Neuronal stem cell (in vitro differentiated cells): ENCODE data around the gene OLFML1.

Experiments
- DNase-seq: peaks from one replicate; pipeline ENCODE4 v3.0.0-alpha.2; 2013; ENCODE audit warnings: low spot score
- H2AFZ ChIP-seq: one replicate; pipeline ENCODE4 v1.6.1; 2013; ENCODE audit warnings: mild to moderate bottlenecking, low read length, inconsistent platforms
- H2AK5ac ChIP-seq: 2 replicates; pipeline ENCODE4 v1.6.1; 2013; ENCODE audit warnings: low read depth, mild to moderate bottlenecking, inconsistent platforms, low read length, moderate library complexity, mixed read lengths
- H2BK120ac ChIP-seq: 2 replicates; pipeline ENCODE4 v1.6.1; 2013; ENCODE audit warnings: low read depth, mild to moderate bottlenecking, inconsistent platforms, low read length, moderate library complexity, mixed read lengths
- H2BK12ac ChIP-seq: one replicate; pipeline ENCODE4 v1.6.1; 2013; ENCODE audit warnings: low read length, inconsistent platforms
- H2BK15ac ChIP-seq: 2 replicates; pipeline ENCODE4 v1.6.1; 2013; ENCODE audit warnings: mild to moderate bottlenecking, low read length, inconsistent platforms, mixed read lengths
- H2BK5ac ChIP-seq: one replicate; pipeline ENCODE4 v1.6.1; 2013; ENCODE audit warnings: inconsistent platforms, mild to moderate bottlenecking, low read length, moderate library complexity
- H3K14ac ChIP-seq: one replicate; pipeline ENCODE4 v1.6.1; 2013; ENCODE audit warnings: low read length, inconsistent platforms
- H3K18ac ChIP-seq: 2 replicates; pipeline ENCODE4 v1.6.1; 2013; ENCODE audit warnings: low read length, inconsistent platforms
- H3K23ac ChIP-seq: 2 replicates; pipeline ENCODE4 v1.6.1; 2013; ENCODE audit warnings: low read depth, mild to moderate bottlenecking, mixed read lengths, low read length, inconsistent platforms; ENCODE audit not compliant: poor library complexity
- H3K27ac ChIP-seq: replicated peaks from 3 replicates; pipeline ENCODE4 v1.5.1; 2013; ENCODE audit warnings: low read length, inconsistent platforms
- H3K27me3 ChIP-seq, 3 experiments: 2 replicates each; pipeline ENCODE4 v1.6.1; 2013; ENCODE audit warnings: low read length in 3 of 3, mild to moderate bottlenecking in 2 of 3, inconsistent platforms in 1 of 3, low read depth in 1 of 3, mixed read lengths in 1 of 3, moderate library complexity in 1 of 3; ENCODE audit not compliant: control insufficient read depth in 3 of 3, insufficient read depth in 3 of 3
- H3K36me3 ChIP-seq, 2 donors: replicated peaks in 1 of 2; 2 replicates each; pipeline ENCODE4 v1.6.1; 2013; ENCODE audit warnings: low read length in 2 of 2; ENCODE audit not compliant: control insufficient read depth in 2 of 2, insufficient read depth in 2 of 2
- H3K4ac ChIP-seq: 2 replicates; pipeline ENCODE4 v1.6.1; 2013; ENCODE audit warnings: inconsistent platforms, mild to moderate bottlenecking, low read length, moderate library complexity
- H3K4me1 ChIP-seq, 2 donors: 1 replicate in 1 of 2; 2 replicates in 1 of 2; pipeline ENCODE4 v1.6.1; 2013; ENCODE audit warnings: low read length in 2 of 2, low read depth in 1 of 2; ENCODE audit not compliant: control insufficient read depth in 2 of 2, insufficient read depth in 1 of 2
- H3K4me2 ChIP-seq: one replicate; pipeline ENCODE4 v1.6.1; 2013; ENCODE audit warnings: mild to moderate bottlenecking, low read length, inconsistent platforms; ENCODE audit not compliant: insufficient read depth, poor library complexity, severe bottlenecking
- H3K4me3 ChIP-seq, 2 donors: 2 replicates each; pipeline ENCODE4 v1.5.1; 2013; ENCODE audit warnings: low read length in 2 of 2, mild to moderate bottlenecking in 2 of 2, inconsistent platforms in 1 of 2, moderate library complexity in 1 of 2
- H3K79me1 ChIP-seq: one replicate; pipeline ENCODE4 v1.6.1; 2013; ENCODE audit warnings: low read depth, mild to moderate bottlenecking, inconsistent platforms, low read length, moderate library complexity
- H3K9ac ChIP-seq: one replicate; pipeline ENCODE4 v1.6.1; 2013; ENCODE audit warnings: mild to moderate bottlenecking, low read depth, low read length, inconsistent platforms; ENCODE audit not compliant: poor library complexity
- H3K9me3 ChIP-seq, 2 donors: replicated peaks in 1 of 2; 2 replicates each; pipeline versions ENCODE3 to v1.6.1; 2013; ENCODE audit warnings: low read length in 2 of 2, mild to moderate bottlenecking in 2 of 2, inconsistent platforms in 1 of 2, low read depth in 1 of 2, mixed read lengths in 1 of 2, moderate library complexity in 1 of 2; ENCODE audit not compliant: control insufficient read depth in 2 of 2, insufficient read depth in 1 of 2
- H4K8ac ChIP-seq: one replicate; pipeline ENCODE4 v1.6.1; 2013; ENCODE audit warnings: low read depth, mild to moderate bottlenecking, inconsistent platforms, low read length, moderate library complexity
- H4K91ac ChIP-seq: one replicate; pipeline ENCODE4 v1.6.1; 2013; ENCODE audit warnings: low read length, low read depth, mild to moderate bottlenecking, inconsistent platforms; ENCODE audit not compliant: poor library complexity
- WGBS, 2 donors: extraction: QIAGEN DNeasy Blood & Tissue Kit; methylation state at CpG; one replicate each; pipeline ENCODE4 v1.1.7; 2013; ENCODE audit warnings: missing lambda C conversion rate in 2 of 2, mixed read lengths in 1 of 2; ENCODE audit not compliant: insufficient read length in 2 of 2, insufficient replicate concordance in 1 of 2; ENCODE audit errors: extremely low coverage in 2 of 2; 5-methylcytosine and 5-hydroxymethylcytosine counted together

OLFML1 gene

DNA sequence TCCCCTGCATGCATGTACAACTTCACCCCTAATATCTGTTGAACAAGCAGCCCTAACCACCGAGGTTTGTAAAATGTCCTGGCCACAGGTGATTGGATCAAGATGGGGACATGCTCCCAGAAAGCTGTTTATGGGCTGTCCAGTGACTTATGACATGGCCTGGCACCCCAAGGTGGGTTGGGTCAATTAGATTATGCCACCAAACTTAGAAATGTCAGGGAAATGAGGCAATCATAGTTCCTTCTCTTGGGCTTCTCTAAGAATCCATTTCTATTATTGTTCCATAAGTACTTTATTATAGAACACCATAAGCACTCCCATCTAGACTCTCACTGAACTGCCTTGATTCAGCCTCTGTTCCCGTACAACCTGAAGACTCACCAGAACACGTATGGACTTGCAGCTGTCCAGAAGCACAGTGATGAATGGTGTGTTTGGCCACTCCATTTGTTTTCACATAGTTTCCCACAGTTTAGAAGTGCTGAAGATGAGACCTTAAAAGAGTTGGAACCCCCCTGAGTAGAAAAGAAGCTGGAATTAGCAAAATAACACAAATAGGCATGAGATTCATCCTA, 45.5 kb upstream of the OLFML1 start:
- no peak overlapping the region for H2AK5ac ChIP-seq
- no peak overlapping the region for H4K8ac ChIP-seq
- no CpG with 5 or more reads among the region's 3 CpGs for WGBS, 2 donors
- H3K27me3 ChIP-seq: peaks cover 0 to 3% (median 3%) of the 10 kb centered on the region in 3 experiments
- H3K27ac ChIP-seq: no peak overlapping the region
- no peak overlapping the region for H3K4me2 ChIP-seq
- H3K23ac ChIP-seq: no peak overlapping the region
- H3K9ac ChIP-seq: no peak overlapping the region
- H3K36me3 ChIP-seq: no peaks in the 10 kb centered on the region
- no peak overlapping the region for H4K91ac ChIP-seq
- no peak overlapping the region for H3K14ac ChIP-seq
- H3K79me1 ChIP-seq: no peaks in the 10 kb centered on the region
- H3K4me3 ChIP-seq: no peak overlapping the region
- H2BK120ac ChIP-seq: no peak overlapping the region
- H3K4me1 ChIP-seq: peaks cover 0 to 3% of the 10 kb centered on the region in 2 donors
- no peak overlapping the region for H2BK12ac ChIP-seq
- no peak overlapping the region for H2BK15ac ChIP-seq
- no peak overlapping the region for H3K18ac ChIP-seq
- no peak overlapping the region for H2BK5ac ChIP-seq
- no peak overlapping the region for H2AFZ ChIP-seq
- no peak overlapping the region for H3K4ac ChIP-seq
- H3K9me3 ChIP-seq: no peaks in the 10 kb centered on the region
- no peak for DNase-seq

- Histone ChIP-seq H4K91ac (no peak overlapping the region), H3K18ac (no peak overlapping the region)
These were observed 42.6 kb upstream of the OLFML1 start for GRCh38 chr11:7442588-7443215.

GRCh38 chr11:7444091-7444981, 41.0 kb upstream of the OLFML1 start:
- H4K8ac ChIP-seq: no peak overlapping the region
- H2BK15ac ChIP-seq: no peak overlapping the region
- WGBS, 2 donors: no CpG with 5 or more reads among the region's 6 CpGs
- no peak overlapping the region for H4K91ac ChIP-seq
- peaks cover 0 to 4% of the 10 kb centered on the region in 2 donors for H3K4me1 ChIP-seq
- H3K4me3 ChIP-seq: no peak overlapping the region
- no peaks in the 10 kb centered on the region for H3K9me3 ChIP-seq
- no peak overlapping the region for H3K4me2 ChIP-seq
- H3K27me3 ChIP-seq: peaks cover 0 to 3% (median 1%) of the 10 kb centered on the region in 3 experiments
- H2BK5ac ChIP-seq: no peak overlapping the region
- no peak overlapping the region for H3K14ac ChIP-seq
- H3K23ac ChIP-seq: no peak overlapping the region
- H3K79me1 ChIP-seq: no peaks in the 10 kb centered on the region
- H2AFZ ChIP-seq: no peak overlapping the region
- H2BK12ac ChIP-seq: no peak overlapping the region
- no peak overlapping the region for H3K27ac ChIP-seq
- H3K9ac ChIP-seq: no peak overlapping the region
- no peak overlapping the region for H2BK120ac ChIP-seq
- H3K36me3 ChIP-seq: no peaks in the 10 kb centered on the region
- DNase-seq: peak; percentile 18
- no peak overlapping the region for H2AK5ac ChIP-seq
- H3K18ac ChIP-seq: no peak overlapping the region
- no peak overlapping the region for H3K4ac ChIP-seq

More at GRCh38 chr11:7442588-7443215, 42.6 kb upstream of the OLFML1 start:
- Histone ChIP-seq H2AK5ac (no peak overlapping the region), H3K27ac (no peak overlapping the region), H2BK120ac (no peak overlapping the region), H2BK12ac (no peak overlapping the region), H3K23ac (no peak overlapping the region), H2BK15ac (no peak overlapping the region), H3K79me1 (no peaks in the 10 kb centered on the region), H3K4ac (no peak overlapping the region), H3K9ac (no peak overlapping the region), H2BK5ac (no peak overlapping the region), H3K4me1 (peaks cover 0 to 4% of the 10 kb centered on the region in 2 donors), H3K36me3 (no peaks in the 10 kb centered on the region), H3K4me3 (no peak overlapping the region), H2AFZ (no peak overlapping the region), H4K8ac (no peak overlapping the region), H3K27me3 (peaks cover 0 to 3% (median 3%) of the 10 kb centered on the region in 3 experiments), H3K4me2 (no peak overlapping the region), H3K14ac (no peak overlapping the region), H3K9me3 (no peaks in the 10 kb centered on the region)
- no CpG with 5 or more reads among the region's 6 CpGs for WGBS, 2 donors
- DNase-seq: peak; percentile 65

- no peaks in the 10 kb centered on the region for H3K9me3 ChIP-seq
- no peak overlapping the region for H2BK15ac ChIP-seq
- no peak overlapping the region for H3K4ac ChIP-seq
- no peak overlapping the region for H4K91ac ChIP-seq
- H3K27me3 ChIP-seq: peaks cover 0 to 3% (median 0%) of the 10 kb centered on the region in 3 experiments
- no peak overlapping the region for H2BK5ac ChIP-seq
- H3K4me1 ChIP-seq: peaks cover 0 to 4% of the 10 kb centered on the region in 2 donors
- H4K8ac ChIP-seq: no peak overlapping the region
- no peaks in the 10 kb centered on the region for H3K36me3 ChIP-seq
- H2AK5ac ChIP-seq: no peak overlapping the region
- H3K4me3 ChIP-seq: no peak overlapping the region
- H2BK12ac ChIP-seq: no peak overlapping the region
- peak overlapping the region; percentile 30 for H3K18ac ChIP-seq
- no peak for DNase-seq
- no peak overlapping the region for H3K14ac ChIP-seq
- H3K4me2 ChIP-seq: no peak overlapping the region
- no CpG with 5 or more reads among the region's 5 CpGs for WGBS, 2 donors
- H2BK120ac ChIP-seq: no peak overlapping the region
- no peaks in the 10 kb centered on the region for H3K79me1 ChIP-seq
- no peak overlapping the region for H3K9ac ChIP-seq
- no peak overlapping the region for H3K27ac ChIP-seq
- H2AFZ ChIP-seq: no peak overlapping the region
- no peak overlapping the region for H3K23ac ChIP-seq
These were observed 39.7 kb upstream of the OLFML1 start for GRCh38 chr11:7445564-7445963.
